Muscle of leg (tissue), 11 donors: ENCODE data around the gene TUBGCP2. TPM values are rescaled to one million over a fixed set of nuclear protein-coding genes. Genes with fewer than 3 reads are reported as not detected.

ENCODE experiments used
- DNase-seq: peaks from one replicate; pipeline ENCODE4 v3.0.0; 2013
- H3K27ac ChIP-seq: one replicate; pipeline ENCODE4 v1.5.1; 2013; ENCODE audit warnings: mild to moderate bottlenecking, low read length, control low read depth
- H3K27me3 ChIP-seq: one replicate; pipeline ENCODE4 v1.6.1; 2013; ENCODE audit warnings: low read length; ENCODE audit not compliant: control insufficient read depth, insufficient read depth
- H3K36me3 ChIP-seq: one replicate; pipeline ENCODE4 v1.6.1; 2013; ENCODE audit warnings: low read length; ENCODE audit not compliant: control insufficient read depth, insufficient read depth
- H3K4me1 ChIP-seq: one replicate; pipeline ENCODE4 v1.6.1; 2013; ENCODE audit warnings: low read length; ENCODE audit not compliant: control insufficient read depth, insufficient read depth
- H3K4me3 ChIP-seq: one replicate; pipeline ENCODE4 v1.5.1; 2013; ENCODE audit warnings: low read length, control low read depth
- H3K9me3 ChIP-seq: replicated peaks from 2 replicates; pipeline ENCODE4 v1.6.1; 2013; ENCODE audit warnings: low read depth, low read length; ENCODE audit not compliant: control insufficient read depth
- WGBS: methylation state at CpG from one replicate; pipeline ENCODE4 v1.1.5; 2013; ENCODE audit warnings: missing lambda C conversion rate; ENCODE audit not compliant: insufficient coverage; 5-methylcytosine and 5-hydroxymethylcytosine counted together
- polyA plus RNA-seq, 8 donors: library from polyadenylated mRNA; unstranded; fragments of 120-200 nt; gene quantifications; one replicate each; pipeline versions ENCODE4 v1.2.1 to v1.2.3, GENCODE V29; 2013; ENCODE audit warnings: inconsistent platforms in 1 of 8, low replicate concordance in 1 of 8; ENCODE audit not compliant: insufficient read length in 8 of 8, insufficient read depth in 1 of 8
- total RNA-seq: library from RNA; stranded (reverse); fragments of 120-200 nt; gene quantifications from one replicate; pipeline ENCODE4 v1.2.4, GENCODE V29; 2013

The TUBGCP2 gene
- total and polyA plus RNA-seq, 9 donors = 33.6 to 51.2 (median 39.7) TPM

- no peak overlapping the region for H3K27ac ChIP-seq
- DNase-seq = no peak
- peaks cover 39% of the 10 kb centered on the region for H3K27me3 ChIP-seq
- no peaks in the 10 kb centered on the region for H3K9me3 ChIP-seq
- peaks cover 6% of the 10 kb centered on the region for H3K4me1 ChIP-seq
- WGBS = 84% methylated on average over 25 of the region's 28 CpGs
- no peak overlapping the region for H3K4me3 ChIP-seq
- peaks cover under 1% of the 10 kb centered on the region for H3K36me3 ChIP-seq
Measured at GRCh38 chr10:133273534-133274143, 35.0 kb downstream of the TUBGCP2 start.

GRCh38 chr10:133272964-133273420 is 35.7 kb downstream of the TUBGCP2 start:
- DNase-seq = no peak
- Histone ChIP-seq H3K36me3 (no peaks in the 10 kb centered on the region), H3K4me1 (peaks cover 6% of the 10 kb centered on the region), H3K9me3 (no peaks in the 10 kb centered on the region), H3K27me3 (peaks cover 33% of the 10 kb centered on the region), H3K27ac (no peak overlapping the region), H3K4me3 (no peak overlapping the region)
- 81% methylated on average over 25 of the region's 25 CpGs for WGBS

GRCh38 chr10:133272301-133272963 is 36.2 kb downstream of the TUBGCP2 start:
- no peaks in the 10 kb centered on the region for H3K9me3 ChIP-seq
- DNase-seq = no peak
- no peak overlapping the region for H3K4me3 ChIP-seq
- H3K27ac ChIP-seq = no peak overlapping the region
- no peaks in the 10 kb centered on the region for H3K36me3 ChIP-seq
- H3K27me3 ChIP-seq = peaks cover 30% of the 10 kb centered on the region
- WGBS = 78% methylated on average over 22 of the region's 29 CpGs
- peaks cover 3% of the 10 kb centered on the region for H3K4me1 ChIP-seq

GRCh38 chr10:133271521-133272300 is 37.0 kb downstream of the TUBGCP2 start:
- peaks cover 23% of the 10 kb centered on the region for H3K27me3 ChIP-seq
- DNase-seq = no peak

GRCh38 chr10:133270773-133271297 is 37.8 kb downstream of the TUBGCP2 start:
- DNase-seq = no peak
- Histone ChIP-seq H3K36me3 (no peaks in the 10 kb centered on the region), H3K4me3 (no peak overlapping the region), H3K27me3 (peaks cover 18% of the 10 kb centered on the region), H3K27ac (no peak overlapping the region), H3K4me1 (no peaks in the 10 kb centered on the region), H3K9me3 (no peaks in the 10 kb centered on the region)
- WGBS = 83% methylated on average over 19 of the region's 19 CpGs

More at GRCh38 chr10:133271521-133272300, 37.0 kb downstream of the TUBGCP2 start:
- H3K36me3 ChIP-seq = no peaks in the 10 kb centered on the region
- H3K9me3 ChIP-seq = no peaks in the 10 kb centered on the region
- 65% methylated on average over 33 of the region's 35 CpGs for WGBS
- H3K27ac ChIP-seq = no peak overlapping the region
- H3K4me3 ChIP-seq = no peak overlapping the region
- H3K4me1 ChIP-seq = no peaks in the 10 kb centered on the region

GRCh38 chr10:133270204-133270603 is 38.5 kb downstream of the TUBGCP2 start:
- no peaks in the 10 kb centered on the region for H3K36me3 ChIP-seq
- H3K9me3 ChIP-seq = no peaks in the 10 kb centered on the region
- H3K27ac ChIP-seq = no peak overlapping the region
- no peak for DNase-seq
- no peaks in the 10 kb centered on the region for H3K4me1 ChIP-seq
- H3K27me3 ChIP-seq = peaks cover 12% of the 10 kb centered on the region
- H3K4me3 ChIP-seq = no peak overlapping the region
- 80% methylated on average over 20 of the region's 20 CpGs for WGBS

GRCh38 chr10:133269367-133269766 is 39.3 kb downstream of the TUBGCP2 start:
- Histone ChIP-seq H3K4me3 (no peak overlapping the region), H3K27ac (no peak overlapping the region), H3K4me1 (no peaks in the 10 kb centered on the region), H3K36me3 (no peaks in the 10 kb centered on the region), H3K27me3 (peaks cover 3% of the 10 kb centered on the region), H3K9me3 (no peaks in the 10 kb centered on the region)
- 74% methylated on average over 26 of the region's 26 CpGs for WGBS
- DNase-seq = no peak

- H3K4me1 ChIP-seq = no peaks in the 10 kb centered on the region
- H3K36me3 ChIP-seq = no peaks in the 10 kb centered on the region
- no peak for DNase-seq
- H3K9me3 ChIP-seq = no peaks in the 10 kb centered on the region
- WGBS = 86% methylated on average over 22 of the region's 22 CpGs
- peaks cover 3% of the 10 kb centered on the region for H3K27me3 ChIP-seq
- H3K4me3 ChIP-seq = no peak overlapping the region
- no peak overlapping the region for H3K27ac ChIP-seq
Measured at GRCh38 chr10:133268532-133268931, 40.1 kb downstream of the TUBGCP2 start.

- Histone ChIP-seq H3K9me3 (no peaks in the 10 kb centered on the region), H3K4me3 (no peak overlapping the region), H3K27ac (no peak overlapping the region), H3K36me3 (no peaks in the 10 kb centered on the region), H3K4me1 (no peaks in the 10 kb centered on the region), H3K27me3 (peaks cover 9% of the 10 kb centered on the region)
- DNase-seq = no peak
- WGBS = 80% methylated on average over 15 of the region's 22 CpGs
Measured at GRCh38 chr10:133267829-133268228, 40.8 kb downstream of the TUBGCP2 start.

- H3K4me1 ChIP-seq = peaks cover 5% of the 10 kb centered on the region
- no peaks in the 10 kb centered on the region for H3K36me3 ChIP-seq
- no peak for DNase-seq
- no peak overlapping the region for H3K27ac ChIP-seq
- peaks cover 13% of the 10 kb centered on the region for H3K27me3 ChIP-seq
- WGBS = 72% methylated on average over 8 of the region's 14 CpGs
- no peak overlapping the region for H3K4me3 ChIP-seq
- H3K9me3 ChIP-seq = no peaks in the 10 kb centered on the region
Measured at GRCh38 chr10:133267293-133267692, 41.4 kb downstream of the TUBGCP2 start.
